H9 (cell line): ENCODE data around the gene KRTAP6-1. TPM values are rescaled to one million over a fixed set of nuclear protein-coding genes. Genes with fewer than 3 reads are reported as not detected.

Experiments
- DNase-seq: peaks from one replicate; pipeline ENCODE4 v3.0.0-alpha.2; 2017
- H2AFZ ChIP-seq: one replicate; pipeline ENCODE4 v1.6.1; 2013; ENCODE audit warnings: mild to moderate bottlenecking, low read length, control low read depth, moderate library complexity
- H2AK5ac ChIP-seq: 2 replicates; pipeline ENCODE4 v1.6.1; 2013; ENCODE audit warnings: low read length, control low read depth, mixed read lengths; ENCODE audit not compliant: insufficient read length
- H2BK120ac ChIP-seq: one replicate; pipeline ENCODE4 v1.6.1; 2013; ENCODE audit warnings: low read depth, mild to moderate bottlenecking, low read length, control low read depth, inconsistent platforms; ENCODE audit not compliant: poor library complexity, severe bottlenecking
- H2BK12ac ChIP-seq: 2 replicates; pipeline ENCODE4 v1.6.1; 2013; ENCODE audit warnings: low read length, control low read depth, mixed read lengths, low read depth; ENCODE audit not compliant: insufficient read length
- H2BK15ac ChIP-seq: 2 replicates; pipeline ENCODE4 v1.6.1; 2013; ENCODE audit warnings: low read depth, low read length, control low read depth
- H2BK20ac ChIP-seq: one replicate; pipeline ENCODE4 v1.6.1; 2013; ENCODE audit warnings: low read depth, mild to moderate bottlenecking, low read length, control low read depth, inconsistent platforms; ENCODE audit not compliant: poor library complexity, severe bottlenecking
- H2BK5ac ChIP-seq: 2 replicates; pipeline ENCODE4 v1.6.1; 2013; ENCODE audit warnings: low read length, control low read depth, mixed read lengths; ENCODE audit not compliant: insufficient read length
- H3K14ac ChIP-seq: 2 replicates; pipeline ENCODE4 v1.6.1; 2013; ENCODE audit warnings: low read length, control low read depth; ENCODE audit not compliant: insufficient read depth
- H3K18ac ChIP-seq: 2 replicates; pipeline ENCODE4 v1.6.1; 2013; ENCODE audit warnings: low read depth, mild to moderate bottlenecking, mixed read lengths, low read length, control low read depth; ENCODE audit not compliant: insufficient read length
- H3K23ac ChIP-seq: 2 replicates; pipeline ENCODE4 v1.6.1; 2013; ENCODE audit warnings: low read length, control low read depth, mixed read lengths, low read depth; ENCODE audit not compliant: insufficient read length
- H3K23me2 ChIP-seq: 2 replicates; pipeline ENCODE4 v1.6.1; 2013; ENCODE audit warnings: low read depth, mild to moderate bottlenecking, mixed read lengths, low read length, control low read depth; ENCODE audit not compliant: insufficient read length, poor library complexity, severe bottlenecking
- H3K27ac ChIP-seq: 2 replicates; pipeline ENCODE4 v1.5.1; 2013; ENCODE audit warnings: low read length, control low read depth, mixed read lengths, low read depth; ENCODE audit not compliant: insufficient read length
- H3K27me3 ChIP-seq: 2 replicates; pipeline ENCODE4 v1.6.1; 2013; ENCODE audit warnings: low read length, control low read depth, inconsistent platforms; ENCODE audit not compliant: insufficient read depth
- H3K4ac ChIP-seq: 2 replicates; pipeline ENCODE4 v1.6.1; 2013; ENCODE audit warnings: low read depth, mild to moderate bottlenecking, control low read depth, inconsistent platforms, low read length, moderate library complexity
- H3K4me1 ChIP-seq: 2 replicates; pipeline ENCODE4 v1.6.1; 2013; ENCODE audit warnings: low read length, control low read depth, inconsistent platforms; ENCODE audit not compliant: insufficient read depth
- H3K4me2 ChIP-seq: 2 replicates; pipeline ENCODE4 v1.6.1; 2013; ENCODE audit warnings: low read length, control low read depth, mixed read lengths; ENCODE audit not compliant: insufficient read length, insufficient read depth
- H3K56ac ChIP-seq: 2 replicates; pipeline ENCODE4 v1.6.1; 2013; ENCODE audit warnings: low read depth, mild to moderate bottlenecking, mixed read lengths, low read length, control low read depth; ENCODE audit not compliant: insufficient read length
- H3K79me1 ChIP-seq: 2 replicates; pipeline ENCODE4 v1.6.1; 2013; ENCODE audit warnings: low read depth, mild to moderate bottlenecking, moderate library complexity, low read length, control low read depth, inconsistent platforms; ENCODE audit not compliant: insufficient read depth, poor library complexity, severe bottlenecking
- H3K79me2 ChIP-seq: 2 replicates; pipeline ENCODE4 v1.6.1; 2013; ENCODE audit warnings: low read length, control low read depth, inconsistent platforms; ENCODE audit not compliant: insufficient read depth
- H3K9ac ChIP-seq: 2 replicates; pipeline ENCODE4 v1.6.1; 2013; ENCODE audit warnings: low read length, control low read depth, mixed read lengths; ENCODE audit not compliant: insufficient read length; ENCODE audit errors: extremely low read depth
- H3K9me3 ChIP-seq: one replicate; pipeline ENCODE4 v1.6.1; 2013; ENCODE audit warnings: low read depth, low read length, inconsistent platforms; ENCODE audit not compliant: control insufficient read depth
- H3T11ph ChIP-seq: one replicate; pipeline ENCODE4 v1.6.1; 2013; ENCODE audit warnings: mild to moderate bottlenecking, low read length, control low read depth, inconsistent platforms
- H4K20me1 ChIP-seq: one replicate; pipeline ENCODE4 v1.6.1; 2013; ENCODE audit not compliant: control insufficient read depth, insufficient read length, insufficient read depth
- H4K5ac ChIP-seq: 2 replicates; pipeline ENCODE4 v1.6.1; 2013; ENCODE audit warnings: low read depth, mild to moderate bottlenecking, mixed read lengths, low read length, control low read depth; ENCODE audit not compliant: insufficient read length
- H4K8ac ChIP-seq: replicated peaks from 2 replicates; pipeline ENCODE4 v1.6.1; 2013; ENCODE audit warnings: low read length, control low read depth, mixed read lengths, low read depth; ENCODE audit not compliant: insufficient read length
- H4K91ac ChIP-seq: 2 replicates; pipeline ENCODE4 v1.6.1; 2013; ENCODE audit warnings: low read depth, mild to moderate bottlenecking, moderate library complexity, mixed read lengths, low read length, control low read depth; ENCODE audit not compliant: insufficient read length
- H3K27ac Mint-ChIP-seq, 3 experiments: 2 replicates in 2 of 3; 3 replicates in 1 of 3; pipeline ENCODE4 v1.8.0; 2020 to 2021; ENCODE audit warnings: mixed read lengths in 3 of 3, mild to moderate bottlenecking in 1 of 3, moderate library complexity in 1 of 3
- H3K27me3 Mint-ChIP-seq: 2 replicates; pipeline ENCODE4 v1.8.0; 2021; ENCODE audit warnings: low read depth, mild to moderate bottlenecking, moderate library complexity, mixed read lengths
- H3K36me3 Mint-ChIP-seq, 3 experiments: 2 replicates in 2 of 3; 3 replicates in 1 of 3; pipeline ENCODE4 v1.8.0; 2020 to 2021; ENCODE audit warnings: low read depth in 3 of 3, mixed read lengths in 3 of 3; ENCODE audit not compliant: insufficient read depth in 1 of 3
- H3K4me1 Mint-ChIP-seq, 2 experiments: 2 replicates each; pipeline ENCODE4 v1.8.0; 2020; ENCODE audit warnings: mixed read lengths in 2 of 2
- H3K4me3 Mint-ChIP-seq, 2 experiments: 2 replicates in 1 of 2; 3 replicates in 1 of 2; pipeline ENCODE4 v1.8.0; 2020 to 2021; ENCODE audit warnings: mild to moderate bottlenecking in 2 of 2, mixed read lengths in 2 of 2, moderate library complexity in 1 of 2
- H3K9me3 Mint-ChIP-seq, 2 experiments: 2 replicates in 1 of 2; 3 replicates in 1 of 2; pipeline ENCODE4 v1.8.0; 2020; ENCODE audit warnings: mild to moderate bottlenecking in 2 of 2, mixed read lengths in 2 of 2, moderate library complexity in 1 of 2
- total RNA-seq: library from RNA; stranded (reverse); gene quantifications from 2 replicates; pipeline ENCODE4 v1.2.1, GENCODE V29; 2021
- TF ChIP-seq, protein P1 (sequence below): fragments of 200-600 bp; sonication (generic); conservative IDR thresholded peaks from 3 replicates; pipeline ENCODE4 v1.8.0; 2021; ENCODE audit warnings: antibody characterized with exemption, mild to moderate bottlenecking

KRTAP6-1 gene
- total RNA-seq, 1 experiment from 2014 or later: not detected

DNA sequence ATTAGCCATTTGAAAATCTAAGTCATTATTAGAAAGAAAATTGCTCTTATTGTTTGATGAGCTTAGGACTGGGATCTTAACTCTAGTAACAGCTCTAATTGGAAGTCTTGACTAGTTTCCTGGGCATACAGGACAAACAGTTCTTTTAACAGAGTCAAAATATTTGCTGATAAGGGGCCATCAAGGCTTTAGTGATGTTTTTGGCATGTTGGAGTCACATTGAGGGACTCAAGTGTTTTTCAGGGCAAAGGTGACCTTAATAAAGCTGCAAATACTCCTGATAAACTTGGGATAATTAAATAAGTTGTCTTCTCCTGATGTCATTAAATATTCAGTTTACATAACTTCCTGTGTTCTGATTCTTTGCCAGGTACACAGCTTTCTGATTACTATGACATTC is 46.1 kb downstream of the KRTAP6-1 start:
- no peak overlapping the region for H3K23ac ChIP-seq
- no peaks in the 10 kb centered on the region for H3K4me1 Mint-ChIP-seq
- TF ChIP-seq, protein P1, sequence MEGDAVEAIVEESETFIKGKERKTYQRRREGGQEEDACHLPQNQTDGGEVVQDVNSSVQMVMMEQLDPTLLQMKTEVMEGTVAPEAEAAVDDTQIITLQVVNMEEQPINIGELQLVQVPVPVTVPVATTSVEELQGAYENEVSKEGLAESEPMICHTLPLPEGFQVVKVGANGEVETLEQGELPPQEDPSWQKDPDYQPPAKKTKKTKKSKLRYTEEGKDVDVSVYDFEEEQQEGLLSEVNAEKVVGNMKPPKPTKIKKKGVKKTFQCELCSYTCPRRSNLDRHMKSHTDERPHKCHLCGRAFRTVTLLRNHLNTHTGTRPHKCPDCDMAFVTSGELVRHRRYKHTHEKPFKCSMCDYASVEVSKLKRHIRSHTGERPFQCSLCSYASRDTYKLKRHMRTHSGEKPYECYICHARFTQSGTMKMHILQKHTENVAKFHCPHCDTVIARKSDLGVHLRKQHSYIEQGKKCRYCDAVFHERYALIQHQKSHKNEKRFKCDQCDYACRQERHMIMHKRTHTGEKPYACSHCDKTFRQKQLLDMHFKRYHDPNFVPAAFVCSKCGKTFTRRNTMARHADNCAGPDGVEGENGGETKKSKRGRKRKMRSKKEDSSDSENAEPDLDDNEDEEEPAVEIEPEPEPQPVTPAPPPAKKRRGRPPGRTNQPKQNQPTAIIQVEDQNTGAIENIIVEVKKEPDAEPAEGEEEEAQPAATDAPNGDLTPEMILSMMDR: no peak

More for the DNA sequence above, 46.1 kb downstream of the KRTAP6-1 start:
- Histone ChIP-seq H2BK120ac (no peak overlapping the region), H4K8ac (no peak overlapping the region), H3K4me1 (no peaks in the 10 kb centered on the region), H2BK20ac (no peak overlapping the region), H4K20me1 (no peaks in the 10 kb centered on the region), H2AFZ (no peak overlapping the region), H3K4ac (no peak overlapping the region), H2BK12ac (no peak overlapping the region), H2AK5ac (no peak overlapping the region), H3K23me2 (no peaks in the 10 kb centered on the region), H3K27me3 (no peaks in the 10 kb centered on the region), H3K27ac (no peak overlapping the region), H4K91ac (no peak overlapping the region), H2BK5ac (no peak overlapping the region), H3K18ac (no peak overlapping the region), H3K4me2 (no peak overlapping the region), H3K79me1 (no peaks in the 10 kb centered on the region), H2BK15ac (no peak overlapping the region), H4K5ac (no peak overlapping the region), H3K9me3 (no peaks in the 10 kb centered on the region), H3K79me2 (no peaks in the 10 kb centered on the region), H3K56ac (no peak overlapping the region), H3K14ac (no peak overlapping the region), H3T11ph (no peak overlapping the region), H3K9ac (no peak overlapping the region)
- Mint-ChIP-seq H3K27ac (no peak overlapping the region), H3K36me3 (peaks cover 0 to 5% (median 0%) of the 10 kb centered on the region in 3 experiments; a peak in 2 of 7 replicates), H3K9me3 (peaks cover 0 to 5% of the 10 kb centered on the region in 2 experiments; a peak in 2 of 5 replicates), H3K4me3 (no peak overlapping the region), H3K27me3 (no peaks in the 10 kb centered on the region)
- DNase-seq: no peak
